Measurements from ENCODE around the gene MTX1.

- TF ChIP-seq CTCF (conservative IDR thresholded peaks at IDR 0.05; ENCODE audit: low read depth, low read length): no peak
- TF ChIP-seq POLR2A (IDR thresholded peaks at IDR 0.05; ENCODE audit: low read depth, low read length): no peak
- no peak for TF ChIP-seq RFX5 (IDR thresholded peaks at IDR 0.05; ENCODE audit: low read depth, low read length)
- TF ChIP-seq MXI1 (IDR thresholded peaks at IDR 0.05; ENCODE audit: borderline replicate concordance, low read depth, low read length): no peak
- no peak for TF ChIP-seq RAD21 (IDR thresholded peaks at IDR 0.05; ENCODE audit: low read length)
- no peak for TF ChIP-seq CEBPB (IDR thresholded peaks at IDR 0.05; ENCODE audit: low read depth, low read length)
- TF ChIP-seq ELK1 (IDR thresholded peaks at IDR 0.05; ENCODE audit: borderline replicate concordance, low read depth, low read length): no peak
- no peak for TF ChIP-seq MAZ (IDR thresholded peaks at IDR 0.05; ENCODE audit: borderline replicate concordance, low read depth, low read length)
- TF ChIP-seq BHLHE40 (IDR thresholded peaks at IDR 0.05; ENCODE audit: low read depth, low read length): no peak
- TF ChIP-seq USF2 (IDR thresholded peaks at IDR 0.05; ENCODE audit: low read depth, low read length): no peak
These were observed 33.4 kb downstream of the MTX1 start for GRCh38 chr1:155241841-155242264.
